HL-60 (cell line): ENCODE measurements around the gene ABO.
"Not testable (repeated sequence)": the region's sequence is repeated elsewhere in the genome, so short reads cannot be mapped to it uniquely, and the experiment has no call there.

Experiments
- POLR2AphosphoS5 ChIP-seq: IDR thresholded peaks from 2 replicates; pipeline ENCODE4 v1.6.1; 2012; ENCODE audit warnings: low read depth
- TF ChIP-seq, protein P1 (sequence below): IDR thresholded peaks from one replicate; pipeline ENCODE4 v1.5.1; 2011; ENCODE audit warnings: low read length, control low read depth, inconsistent platforms; ENCODE audit not compliant: insufficient read depth

- TF ChIP-seq, protein P1, sequence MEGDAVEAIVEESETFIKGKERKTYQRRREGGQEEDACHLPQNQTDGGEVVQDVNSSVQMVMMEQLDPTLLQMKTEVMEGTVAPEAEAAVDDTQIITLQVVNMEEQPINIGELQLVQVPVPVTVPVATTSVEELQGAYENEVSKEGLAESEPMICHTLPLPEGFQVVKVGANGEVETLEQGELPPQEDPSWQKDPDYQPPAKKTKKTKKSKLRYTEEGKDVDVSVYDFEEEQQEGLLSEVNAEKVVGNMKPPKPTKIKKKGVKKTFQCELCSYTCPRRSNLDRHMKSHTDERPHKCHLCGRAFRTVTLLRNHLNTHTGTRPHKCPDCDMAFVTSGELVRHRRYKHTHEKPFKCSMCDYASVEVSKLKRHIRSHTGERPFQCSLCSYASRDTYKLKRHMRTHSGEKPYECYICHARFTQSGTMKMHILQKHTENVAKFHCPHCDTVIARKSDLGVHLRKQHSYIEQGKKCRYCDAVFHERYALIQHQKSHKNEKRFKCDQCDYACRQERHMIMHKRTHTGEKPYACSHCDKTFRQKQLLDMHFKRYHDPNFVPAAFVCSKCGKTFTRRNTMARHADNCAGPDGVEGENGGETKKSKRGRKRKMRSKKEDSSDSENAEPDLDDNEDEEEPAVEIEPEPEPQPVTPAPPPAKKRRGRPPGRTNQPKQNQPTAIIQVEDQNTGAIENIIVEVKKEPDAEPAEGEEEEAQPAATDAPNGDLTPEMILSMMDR = not testable (repeated sequence)
- TF ChIP-seq POLR2AphosphoS5 = not testable (repeated sequence)
These were observed 25.0 kb upstream of the ABO start for GRCh38 chr9:133299996-133300395.
